Left lobe of liver (tissue), 2 donors: ENCODE data around the gene IFITM1. TPM values are rescaled to one million over a fixed set of nuclear protein-coding genes. Genes with fewer than 3 reads are reported as not detected.
"Not testable (repeated sequence)": the region's sequence is repeated elsewhere in the genome, so short reads cannot be mapped to it uniquely, and the experiment has no call there.

Source experiments
- ATAC-seq: fragments of 200-7000 bp; cut with Tn5 transposase; one replicate; pipeline ENCODE4 v1.9.1; 2020; ENCODE audit warnings: mild to moderate bottlenecking, moderate library complexity
- DNase-seq: peaks from one replicate; pipeline ENCODE4 v3.0.0-alpha.2; 2020; ENCODE audit warnings: low spot score
- total RNA-seq: library from RNA; stranded (reverse); gene quantifications from one replicate; pipeline ENCODE4 v1.2.1, GENCODE V29; 2021
- donor health status: DM: no; HTN: no; CAD: no; lungs with moderate emphysema.
- donor health status: DM: no; HTN: yes; CAD: no.

The IFITM1 gene
- total RNA-seq, 1 donor from 2014 or later: 29.2 TPM

GRCh38 chr11:307766-308708, 5.8 kb upstream of the IFITM1 start, which contains the start of gene IFITM2:
Gene IFITM2 (plus strand): TSS chr11:307816. CDS start chr11:308193, 377 bp downstream.
- ATAC-seq: peak; percentile 66
- peak; percentile 82 for DNase-seq

DNA sequence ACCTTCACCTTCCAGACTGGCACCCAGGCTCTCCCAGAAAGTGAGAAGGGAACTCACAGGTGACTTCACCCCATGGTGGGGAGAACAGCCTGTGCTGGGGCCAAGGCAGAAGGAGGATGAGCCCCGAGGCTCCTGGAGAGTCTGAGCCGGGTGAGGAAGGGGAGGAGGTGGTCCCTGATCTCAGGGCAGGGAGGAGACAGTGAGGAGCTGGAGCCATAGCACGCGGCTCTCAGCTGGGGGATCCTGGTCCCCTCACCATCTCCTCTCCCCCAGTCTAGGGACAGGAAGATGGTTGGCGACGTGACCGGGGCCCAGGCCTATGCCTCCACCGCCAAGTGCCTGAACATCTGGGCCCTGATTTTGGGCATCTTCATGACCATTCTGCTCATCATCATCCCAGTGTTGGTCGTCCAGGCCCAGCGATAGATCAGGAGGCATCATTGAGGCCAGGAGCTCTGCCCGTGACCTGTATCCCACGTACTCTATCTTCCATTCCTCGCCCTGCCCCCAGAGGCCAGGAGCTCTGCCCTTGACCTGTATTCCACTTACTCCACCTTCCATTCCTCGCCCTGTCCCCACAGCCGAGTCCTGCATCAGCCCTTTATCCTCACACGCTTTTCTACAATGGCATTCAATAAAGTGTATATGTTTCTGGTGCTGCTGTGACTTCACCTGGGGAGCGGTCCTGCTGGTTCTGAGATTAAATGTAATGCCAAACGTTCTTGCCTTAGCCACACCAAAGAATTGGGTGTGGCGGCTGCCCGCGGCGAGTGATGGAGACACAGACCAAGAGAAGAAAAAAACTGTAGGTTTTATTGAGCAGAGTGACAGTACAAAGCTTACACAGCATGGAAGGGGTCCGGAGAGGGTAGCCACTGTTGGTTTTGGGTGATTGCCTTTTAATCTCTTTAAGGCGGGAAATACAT, 4.8 kb upstream of the IFITM1 start:
- DNase-seq: not testable (repeated sequence)
- ATAC-seq: peak; percentile 8

GRCh38 chr11:309979-310572, 3.8 kb upstream of the IFITM1 start:
- not testable (repeated sequence) for DNase-seq
- peak; percentile 3 for ATAC-seq

GRCh38 chr11:311013-311748, 2.7 kb upstream of the IFITM1 start:
- not testable (repeated sequence) for DNase-seq
- peak; percentile 60 for ATAC-seq

GRCh38 chr11:312092-312816, 1.6 kb upstream of the IFITM1 start:
- DNase-seq (no peak), ATAC-seq (no peak)

DNA sequence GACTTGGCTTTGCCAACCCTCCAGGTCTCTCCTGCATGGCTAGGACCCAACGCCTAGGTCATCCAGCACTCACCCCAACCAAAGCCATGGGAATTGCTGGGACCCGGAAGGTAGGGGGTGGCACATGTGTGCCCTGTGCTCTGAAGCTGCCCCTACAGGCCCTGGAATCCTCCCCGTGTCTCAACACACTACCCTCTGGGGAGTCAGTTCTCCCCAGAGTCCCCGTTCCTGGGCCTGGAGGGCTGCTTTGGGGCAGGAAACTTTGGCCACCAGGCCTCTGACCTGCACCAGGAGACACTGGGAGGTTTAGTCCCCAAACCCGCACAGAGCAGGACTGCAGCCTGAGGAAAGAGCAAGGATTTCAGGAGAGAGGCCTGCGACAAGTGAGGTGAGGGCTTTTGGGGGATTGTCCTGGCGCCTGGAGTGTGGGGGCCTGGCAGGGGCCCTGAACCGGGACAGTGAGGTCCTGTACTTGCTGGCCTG, 495 bp upstream of the IFITM1 start:
- no peak for ATAC-seq
- no peak for DNase-seq

GRCh38 chr11:314554-314875, 675 bp downstream of the IFITM1 start:
- not testable (repeated sequence) for ATAC-seq

GRCh38 chr11:315051-315481, 1.2 kb downstream of the IFITM1 start:
- DNase-seq (no peak), ATAC-seq (peak; percentile 21)

More at GRCh38 chr11:314554-314875, 675 bp downstream of the IFITM1 start:
- DNase-seq: not testable (repeated sequence)

GRCh38 chr11:315516-315994, 1.7 kb downstream of the IFITM1 start:
- DNase-seq (no peak), ATAC-seq (no peak)

GRCh38 chr11:316031-316701, 2.3 kb downstream of the IFITM1 start:
- peak; percentile 23 for ATAC-seq
- peak; percentile 76 for DNase-seq

DNA sequence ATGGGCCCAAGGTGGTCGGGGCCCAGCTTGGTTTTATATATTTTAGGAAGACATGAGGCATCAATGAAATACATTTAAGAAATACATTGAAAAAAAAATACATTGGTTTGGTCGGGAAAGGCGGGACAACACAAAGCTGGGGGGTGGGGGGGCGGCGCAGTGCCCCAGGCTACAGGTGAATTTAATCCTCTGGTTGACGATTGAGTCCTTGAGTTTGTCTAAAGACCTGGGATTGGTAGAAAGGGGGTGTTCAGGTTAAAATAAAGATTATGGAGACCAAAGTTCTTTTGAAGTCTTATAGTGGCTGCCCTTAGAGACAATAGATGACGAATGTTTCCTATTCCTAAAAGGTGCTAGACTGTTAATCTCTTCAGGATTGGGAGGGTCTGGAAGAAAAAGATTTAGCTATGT, 3.1 kb downstream of the IFITM1 start:
- ATAC-seq (no peak), DNase-seq (no peak)

GRCh38 chr11:317668-318404, 4.0 kb downstream of the IFITM1 start:
- ATAC-seq, DNase-seq: not testable (repeated sequence)

- peak; percentile 63 for ATAC-seq
- not testable (repeated sequence) for DNase-seq
Measured at GRCh38 chr11:318405-319120, 4.7 kb downstream of the IFITM1 start.

- DNase-seq: not testable (repeated sequence)
- ATAC-seq: peak; percentile 33
Measured at GRCh38 chr11:319121-319887, 5.5 kb downstream of the IFITM1 start.

GRCh38 chr11:319888-320273, 6.0 kb downstream of the IFITM1 start:
- ATAC-seq: peak; percentile 0
- not testable (repeated sequence) for DNase-seq

- DNase-seq (no peak), ATAC-seq (no peak)
Measured at GRCh38 chr11:324156-324555, 10.3 kb downstream of the IFITM1 start.
